Activated CD4-positive, CD25-positive, alpha-beta regulatory T cell (primary cell): ENCODE data around the gene EEF1AKMT3.
"Not testable (repeated sequence)": the region's sequence is repeated elsewhere in the genome, so short reads cannot be mapped to it uniquely, and the experiment has no call there.

ENCODE experiments used
- DNase-seq, 4 experiments: peaks; one replicate each; lab custom pipeline; 2025; lab: John Stamatoyannopoulos, UW

Gene EEF1AKMT3

GRCh38 chr12:57765003-57765697 lies 7.3 kb upstream of the EEF1AKMT3 start:
- DNase-seq, result peak in 3 of 4 experiments; percentile 28 to 41 (median 30)

- no peak for DNase-seq
These were observed 6.5 kb upstream of the EEF1AKMT3 start for GRCh38 chr12:57765698-57766463.

- no peak for DNase-seq
These were observed 5.7 kb upstream of the EEF1AKMT3 start, which contains the start of gene CYP27B1 for GRCh38 chr12:57766464-57767304. Gene CYP27B1 (minus strand): TSS chr12:57767078. CDS start chr12:57767041, 37 bp downstream.

GRCh38 chr12:57767305-57767698 lies 5.1 kb upstream of the EEF1AKMT3 start:
- DNase-seq, result no peak

- no peak for DNase-seq
These were observed 4.5 kb upstream of the EEF1AKMT3 start for GRCh38 chr12:57767876-57768275.

GRCh38 chr12:57769594-57769993 lies 2.8 kb upstream of the EEF1AKMT3 start:
- DNase-seq, result no peak

- no peak for DNase-seq
These were observed 1.7 kb upstream of the EEF1AKMT3 start for GRCh38 chr12:57770734-57771133.

GRCh38 chr12:57771236-57771872 lies 1.1 kb upstream of the EEF1AKMT3 start:
- peak in 3 of 4 experiments; percentile 40 to 80 (median 79) for DNase-seq

GRCh38 chr12:57771873-57772428 lies 463 bp upstream of the EEF1AKMT3 start, which contains the start of gene METTL1:
Gene METTL1 (minus strand): TSS chr12:57772105. CDS start chr12:57772083, 22 bp downstream.
- DNase-seq, result peak; percentile 70 to 83 (median 78)

- DNase-seq, result not testable (repeated sequence)
These were observed 2.2 kb downstream of the EEF1AKMT3 start for GRCh38 chr12:57774634-57775033.

- no peak for DNase-seq
These were observed 2.6 kb downstream of the EEF1AKMT3 start for GRCh38 chr12:57775044-57775443.

- DNase-seq, result no peak
These were observed 3.3 kb downstream of the EEF1AKMT3 start for GRCh38 chr12:57775563-57776246.

GRCh38 chr12:57776247-57776587 lies 3.8 kb downstream of the EEF1AKMT3 start:
- DNase-seq, result no peak

GRCh38 chr12:57777367-57777766 lies 5.0 kb downstream of the EEF1AKMT3 start:
- no peak for DNase-seq

- DNase-seq, result no peak
These were observed 5.5 kb downstream of the EEF1AKMT3 start for GRCh38 chr12:57777911-57778310.

- DNase-seq, result no peak
These were observed 7.3 kb downstream of the EEF1AKMT3 start for GRCh38 chr12:57779736-57780135.

GRCh38 chr12:57780284-57780897 lies 8.0 kb downstream of the EEF1AKMT3 start:
- DNase-seq, result no peak

- no peak for DNase-seq
These were observed 8.8 kb downstream of the EEF1AKMT3 start for GRCh38 chr12:57781244-57781643.

GRCh38 chr12:57781801-57782200 lies 9.4 kb downstream of the EEF1AKMT3 start:
- no peak for DNase-seq

GRCh38 chr12:57782243-57782607 lies 9.8 kb downstream of the EEF1AKMT3 start:
- no peak for DNase-seq
